Caco-2 (cell line): Measurements from ENCODE around the gene CDIP1. TPM values are rescaled to one million over a fixed set of nuclear protein-coding genes. Genes with fewer than 3 reads are reported as not detected.

Experiments
- BruUV-seq: library from RNA; stranded (reverse); fragments of 400-500 nt; replicated peaks from 2 replicates; lab custom pipeline; 2021; lab: Mats Ljungman, UMichigan
- CTCF ChIA-PET: fragments of 300-600 bp; sonication (Branson Sonifier 250); formaldehyde crosslinking; loops from one replicate; lab custom pipeline; 2022; ENCODE audit warnings: antibody characterized with exemption; lab: Charles Lee
- POLR2A ChIA-PET: fragments of 300-600 bp; sonication (Branson Sonifier 250); formaldehyde crosslinking; loops from one replicate; lab custom pipeline; 2022; ENCODE audit warnings: antibody characterized with exemption; lab: Charles Lee
- DNase-seq, 2 experiments: peaks; one replicate each; pipeline versions ENCODE4 v3.0.0 to v3.0.0-alpha.2; 2020 to 2022
- H3K27me3 ChIP-seq: replicated peaks from 2 replicates; pipeline ENCODE4 v1.6.0; 2011; ENCODE audit warnings: low read length; ENCODE audit not compliant: control insufficient read depth, insufficient read depth
- H3K36me3 ChIP-seq: 2 replicates; pipeline ENCODE4 v1.5.1; 2011; ENCODE audit warnings: low read length; ENCODE audit not compliant: control insufficient read depth, insufficient read depth
- H3K4me1 ChIP-seq: fragments of 250-450 bp; sonication (Bioruptor Pico); 2 replicates; pipeline ENCODE4 v1.5.1; 2020; ENCODE audit warnings: mild to moderate bottlenecking
- H3K4me3 ChIP-seq: 2 replicates; pipeline ENCODE4 v1.5.1; 2011; ENCODE audit warnings: low read depth, mild to moderate bottlenecking, control low read depth, low read length
- H3K9me3 ChIP-seq: fragments of 250-450 bp; sonication (Bioruptor Pico); 2 replicates; pipeline ENCODE4 v1.5.1; 2020; ENCODE audit warnings: mild to moderate bottlenecking, moderate library complexity
- H3K27ac Mint-ChIP-seq: one replicate; pipeline ENCODE4 v1.8.0; 2022; ENCODE audit warnings: mixed read lengths; ENCODE audit not compliant: unreplicated experiment
- H3K27me3 Mint-ChIP-seq: one replicate; pipeline ENCODE4 v1.8.0; 2022; ENCODE audit warnings: mixed read lengths; ENCODE audit not compliant: insufficient read depth, unreplicated experiment
- H3K36me3 Mint-ChIP-seq: one replicate; pipeline ENCODE4 v1.8.0; 2022; ENCODE audit warnings: mild to moderate bottlenecking, mixed read lengths; ENCODE audit not compliant: insufficient read depth, unreplicated experiment
- H3K4me1 Mint-ChIP-seq: one replicate; pipeline ENCODE4 v1.8.0; 2022; ENCODE audit warnings: low read depth, mixed read lengths; ENCODE audit not compliant: unreplicated experiment
- H3K4me3 Mint-ChIP-seq: one replicate; pipeline ENCODE4 v1.8.0; 2022; ENCODE audit warnings: mild to moderate bottlenecking, moderate library complexity, mixed read lengths; ENCODE audit not compliant: unreplicated experiment
- H3K9me3 Mint-ChIP-seq: one replicate; pipeline ENCODE4 v1.8.0; 2022; ENCODE audit warnings: mixed read lengths; ENCODE audit not compliant: unreplicated experiment
- CTCF ChIP-seq, 2 experiments: fragments of 200-600 bp in 1 of 2; IDR thresholded peaks; 1 replicate in 1 of 2; 2 replicates in 1 of 2; pipeline versions ENCODE4 v1.5.1 to v1.8.0; 2011 to 2022; ENCODE audit warnings: antibody characterized with exemption in 1 of 2, control low read depth in 1 of 2, inconsistent platforms in 1 of 2, low read depth in 1 of 2, low read length in 1 of 2, mild to moderate bottlenecking in 1 of 2, moderate library complexity in 1 of 2; ENCODE audit not compliant: insufficient read depth in 1 of 2, severe bottlenecking in 1 of 2, unreplicated experiment in 1 of 2
- intact Hi-C: fragments of 100-400 bp; cut with micrococcal nuclease; formaldehyde crosslinking; loops from one replicate; pipeline ENCODE4 v1.10.0; 2022; ENCODE audit not compliant: unreplicated experiment
- total RNA-seq: library from RNA; stranded (reverse); gene quantifications from 2 replicates; pipeline ENCODE4 v1.2.3, GENCODE V29; 2022

The CDIP1 gene
- total RNA-seq, 1 experiment from 2014 or later = 51.7 TPM

GRCh38 chr16:4487955-4488498 lies 50.5 kb downstream of the CDIP1 start:
- H3K9me3 Mint-ChIP-seq = no peaks in the 10 kb centered on the region
- H3K9me3 ChIP-seq = no peaks in the 10 kb centered on the region

GRCh38 chr16:4486126-4486893 lies 52.3 kb downstream of the CDIP1 start:
- intact Hi-C loops = no loop called here
- Mint-ChIP-seq H3K9me3 (no peaks in the 10 kb centered on the region), H3K36me3 (peaks cover 27% of the 10 kb centered on the region), H3K4me1 (peaks cover 6% of the 10 kb centered on the region), H3K4me3 (no peak overlapping the region), H3K27me3 (no peaks in the 10 kb centered on the region), H3K27ac (no peak overlapping the region)
- POLR2A ChIA-PET = no interaction called here
- no peaks in the 10 kb centered on the region for H3K27me3 ChIP-seq
- BruUV-seq = no TSS peak
- no peak overlapping the region for H3K4me3 ChIP-seq
- DNase-seq = no peak
- peaks cover 14% of the 10 kb centered on the region for H3K4me1 ChIP-seq
- CTCF ChIA-PET = interaction anchor here (1.0 kb wide), 1 partner anchor 9 kb away, joined by 5 read pairs; no protein-coding TSS in a partner anchor
- H3K36me3 ChIP-seq = no peaks in the 10 kb centered on the region; the same call in 1 of the 2 replicates
- H3K9me3 ChIP-seq = no peaks in the 10 kb centered on the region
- no peak for TF ChIP-seq CTCF (IDR thresholded peaks at IDR 0.05; ENCODE audit: insufficient read depth in 1 of 2, low read depth in 1 of 2, low read length in 1 of 2, severe bottlenecking in 1 of 2, unreplicated experiment in 1 of 2)

More at GRCh38 chr16:4487955-4488498, 50.5 kb downstream of the CDIP1 start:
- Mint-ChIP-seq H3K27ac (no peak overlapping the region), H3K4me1 (peaks cover 6% of the 10 kb centered on the region), H3K27me3 (no peaks in the 10 kb centered on the region), H3K4me3 (no peak overlapping the region), H3K36me3 (peaks cover 18% of the 10 kb centered on the region)
- intact Hi-C loops = no loop called here
- H3K4me1 ChIP-seq = peaks cover 14% of the 10 kb centered on the region
- no peaks in the 10 kb centered on the region; the same call in 1 of the 2 replicates for H3K36me3 ChIP-seq
- ChIA-PET CTCF (interaction anchor here (0.6 kb wide), 1 partner anchor 179 kb away, joined by 3 read pairs; no protein-coding TSS in a partner anchor), POLR2A (interaction anchor here (1.1 kb wide), 1 partner anchor 12 kb away, joined by 7 read pairs; the partner anchor contains the start of gene HMOX2)
- no peak overlapping the region for H3K4me3 ChIP-seq
- no peaks in the 10 kb centered on the region for H3K27me3 ChIP-seq
- DNase-seq = no peak
- TF ChIP-seq CTCF (IDR thresholded peaks at IDR 0.05; ENCODE audit: insufficient read depth in 1 of 2, low read depth in 1 of 2, low read length in 1 of 2, severe bottlenecking in 1 of 2, unreplicated experiment in 1 of 2) = no peak
- no TSS peak for BruUV-seq

- Histone ChIP-seq H3K4me1 (peaks cover 5% of the 10 kb centered on the region; the same call in 1 of the 2 replicates), H3K27me3 (no peaks in the 10 kb centered on the region), H3K36me3 (no peaks in the 10 kb centered on the region; the same call in 1 of the 2 replicates), H3K4me3 (no peak overlapping the region), H3K9me3 (no peaks in the 10 kb centered on the region)
- no peaks in the 10 kb centered on the region for H3K9me3 Mint-ChIP-seq
- intact Hi-C loops = no loop called here
- peaks cover 36% of the 10 kb centered on the region for H3K36me3 Mint-ChIP-seq
- no peak overlapping the region for H3K4me3 Mint-ChIP-seq
- CTCF ChIA-PET = no interaction called here
- POLR2A ChIA-PET = no interaction called here
- H3K27me3 Mint-ChIP-seq = no peaks in the 10 kb centered on the region
- H3K27ac Mint-ChIP-seq = no peak overlapping the region
- peaks cover 6% of the 10 kb centered on the region for H3K4me1 Mint-ChIP-seq
- no peak for TF ChIP-seq CTCF (IDR thresholded peaks at IDR 0.05; ENCODE audit: insufficient read depth in 1 of 2, low read depth in 1 of 2, low read length in 1 of 2, severe bottlenecking in 1 of 2, unreplicated experiment in 1 of 2)
- DNase-seq = no peak
- BruUV-seq = no TSS peak
Observed at GRCh38 chr16:4481963-4482362, 56.6 kb downstream of the CDIP1 start.
